HEK293 (cell line): ENCODE results near the gene ZNF276.

Source experiments
- ZNF2 ChIP-seq: fragments of 450-650 bp; formaldehyde crosslinking; IDR thresholded peaks from 2 replicates; pipeline ENCODE4 v1.5.1; 2016; ENCODE audit warnings: missing biosample characterization, missing genetic modification characterization
- ZNF530 ChIP-seq: fragments of 450-650 bp; formaldehyde crosslinking; IDR thresholded peaks from 2 replicates; pipeline ENCODE4 v1.5.1; 2016; ENCODE audit warnings: low read depth, missing biosample characterization, missing genetic modification characterization
- ZNF623 ChIP-seq: fragments of 450-650 bp; formaldehyde crosslinking; IDR thresholded peaks from 2 replicates; pipeline ENCODE4 v1.5.1; 2016; ENCODE audit warnings: missing biosample characterization, missing genetic modification characterization
- TF ChIP-seq, protein P1 (sequence below): fragments of 450-650 bp; formaldehyde crosslinking; IDR thresholded peaks from 2 replicates; pipeline ENCODE4 v1.5.1; 2016; ENCODE audit warnings: missing biosample characterization, missing genetic modification characterization
- TF ChIP-seq, protein P2 (sequence below): fragments of 450-650 bp; formaldehyde crosslinking; optimal IDR thresholded peaks from 2 replicates; pipeline ENCODE3; 2016; ENCODE audit warnings: missing biosample characterization, mild to moderate bottlenecking, missing genetic modification characterization
- TF ChIP-seq, protein P3 (sequence below): fragments of 450-650 bp; formaldehyde crosslinking; IDR thresholded peaks from 2 replicates; pipeline ENCODE4 v1.5.1; 2016; ENCODE audit warnings: missing biosample characterization, missing genetic modification characterization

DNA sequence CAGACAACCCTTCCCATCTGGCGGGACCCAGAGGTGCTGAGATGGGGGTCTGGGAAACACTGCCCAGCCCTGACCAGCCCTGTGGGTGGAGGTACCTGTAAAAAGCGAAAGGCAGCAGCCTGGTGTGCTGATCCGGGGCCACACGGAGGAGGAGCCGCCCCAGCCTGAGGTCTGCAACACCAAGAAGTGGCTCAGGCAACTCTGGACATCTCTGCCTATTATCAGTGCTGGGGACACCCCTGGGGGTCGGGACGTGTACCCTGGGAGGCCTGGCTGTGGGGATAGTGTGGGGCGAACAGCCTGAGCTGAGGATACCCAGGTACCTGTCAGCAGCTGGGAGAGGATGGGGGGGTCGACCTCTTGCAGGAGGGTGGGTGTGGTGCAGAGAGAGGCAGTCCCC, 18.0 kb downstream of the ZNF276 start:
- no peak for TF ChIP-seq ZNF530
- TF ChIP-seq ZNF2 (tag by site-specific recombination), result no peak
- TF ChIP-seq, protein P1, sequence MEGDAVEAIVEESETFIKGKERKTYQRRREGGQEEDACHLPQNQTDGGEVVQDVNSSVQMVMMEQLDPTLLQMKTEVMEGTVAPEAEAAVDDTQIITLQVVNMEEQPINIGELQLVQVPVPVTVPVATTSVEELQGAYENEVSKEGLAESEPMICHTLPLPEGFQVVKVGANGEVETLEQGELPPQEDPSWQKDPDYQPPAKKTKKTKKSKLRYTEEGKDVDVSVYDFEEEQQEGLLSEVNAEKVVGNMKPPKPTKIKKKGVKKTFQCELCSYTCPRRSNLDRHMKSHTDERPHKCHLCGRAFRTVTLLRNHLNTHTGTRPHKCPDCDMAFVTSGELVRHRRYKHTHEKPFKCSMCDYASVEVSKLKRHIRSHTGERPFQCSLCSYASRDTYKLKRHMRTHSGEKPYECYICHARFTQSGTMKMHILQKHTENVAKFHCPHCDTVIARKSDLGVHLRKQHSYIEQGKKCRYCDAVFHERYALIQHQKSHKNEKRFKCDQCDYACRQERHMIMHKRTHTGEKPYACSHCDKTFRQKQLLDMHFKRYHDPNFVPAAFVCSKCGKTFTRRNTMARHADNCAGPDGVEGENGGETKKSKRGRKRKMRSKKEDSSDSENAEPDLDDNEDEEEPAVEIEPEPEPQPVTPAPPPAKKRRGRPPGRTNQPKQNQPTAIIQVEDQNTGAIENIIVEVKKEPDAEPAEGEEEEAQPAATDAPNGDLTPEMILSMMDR (tag by site-specific recombination), result no peak
- TF ChIP-seq, protein P2, sequence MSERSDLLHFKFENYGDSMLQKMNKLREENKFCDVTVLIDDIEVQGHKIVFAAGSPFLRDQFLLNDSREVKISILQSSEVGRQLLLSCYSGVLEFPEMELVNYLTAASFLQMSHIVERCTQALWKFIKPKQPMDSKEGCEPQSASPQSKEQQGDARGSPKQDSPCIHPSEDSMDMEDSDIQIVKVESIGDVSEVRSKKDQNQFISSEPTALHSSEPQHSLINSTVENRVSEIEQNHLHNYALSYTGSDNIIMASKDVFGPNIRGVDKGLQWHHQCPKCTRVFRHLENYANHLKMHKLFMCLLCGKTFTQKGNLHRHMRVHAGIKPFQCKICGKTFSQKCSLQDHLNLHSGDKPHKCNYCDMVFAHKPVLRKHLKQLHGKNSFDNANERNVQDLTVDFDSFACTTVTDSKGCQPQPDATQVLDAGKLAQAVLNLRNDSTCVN, result no peak
- no peak for TF ChIP-seq ZNF623 (tag by site-specific recombination)
- TF ChIP-seq, protein P3, sequence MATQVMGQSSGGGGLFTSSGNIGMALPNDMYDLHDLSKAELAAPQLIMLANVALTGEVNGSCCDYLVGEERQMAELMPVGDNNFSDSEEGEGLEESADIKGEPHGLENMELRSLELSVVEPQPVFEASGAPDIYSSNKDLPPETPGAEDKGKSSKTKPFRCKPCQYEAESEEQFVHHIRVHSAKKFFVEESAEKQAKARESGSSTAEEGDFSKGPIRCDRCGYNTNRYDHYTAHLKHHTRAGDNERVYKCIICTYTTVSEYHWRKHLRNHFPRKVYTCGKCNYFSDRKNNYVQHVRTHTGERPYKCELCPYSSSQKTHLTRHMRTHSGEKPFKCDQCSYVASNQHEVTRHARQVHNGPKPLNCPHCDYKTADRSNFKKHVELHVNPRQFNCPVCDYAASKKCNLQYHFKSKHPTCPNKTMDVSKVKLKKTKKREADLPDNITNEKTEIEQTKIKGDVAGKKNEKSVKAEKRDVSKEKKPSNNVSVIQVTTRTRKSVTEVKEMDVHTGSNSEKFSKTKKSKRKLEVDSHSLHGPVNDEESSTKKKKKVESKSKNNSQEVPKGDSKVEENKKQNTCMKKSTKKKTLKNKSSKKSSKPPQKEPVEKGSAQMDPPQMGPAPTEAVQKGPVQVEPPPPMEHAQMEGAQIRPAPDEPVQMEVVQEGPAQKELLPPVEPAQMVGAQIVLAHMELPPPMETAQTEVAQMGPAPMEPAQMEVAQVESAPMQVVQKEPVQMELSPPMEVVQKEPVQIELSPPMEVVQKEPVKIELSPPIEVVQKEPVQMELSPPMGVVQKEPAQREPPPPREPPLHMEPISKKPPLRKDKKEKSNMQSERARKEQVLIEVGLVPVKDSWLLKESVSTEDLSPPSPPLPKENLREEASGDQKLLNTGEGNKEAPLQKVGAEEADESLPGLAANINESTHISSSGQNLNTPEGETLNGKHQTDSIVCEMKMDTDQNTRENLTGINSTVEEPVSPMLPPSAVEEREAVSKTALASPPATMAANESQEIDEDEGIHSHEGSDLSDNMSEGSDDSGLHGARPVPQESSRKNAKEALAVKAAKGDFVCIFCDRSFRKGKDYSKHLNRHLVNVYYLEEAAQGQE, result no peak
